ACHN (cell line): ENCODE data around the gene RHOV.
A peak's percentile ranks its signal among the peaks of the same experiment; 100 is the strongest.

Experiments
- DNase-seq: peaks from one replicate; pipeline ENCODE4 v3.0.0-alpha.2; 2015
- in situ Hi-C: cut with HindIII; loops from 2 replicates; pipeline ENCODE4 v1.10.0; 2017; ENCODE audit warnings: low sequenced_read_pairs, low pct_ligation_motif_present, low pct_unique_long_range_greater_than_20kb

RHOV gene

GRCh38 chr15:40853241-40853890 is 20.7 kb downstream of the RHOV start:
- DNase-seq: no peak
- in situ Hi-C loops: no loop called here

GRCh38 chr15:40852529-40852928 is 21.5 kb downstream of the RHOV start:
- DNase-seq: no peak
- in situ Hi-C loops: no loop called here

- in situ Hi-C loops: no loop called here
- no peak for DNase-seq
These were observed 23.4 kb downstream of the RHOV start for GRCh38 chr15:40850576-40851112.

GRCh38 chr15:40847223-40847961 is 26.6 kb downstream of the RHOV start:
- peak; percentile 65 for DNase-seq
- in situ Hi-C loops: no loop called here

GRCh38 chr15:40846841-40847222 is 27.2 kb downstream of the RHOV start:
- no peak for DNase-seq
- in situ Hi-C loops: no loop called here

- DNase-seq: no peak
- in situ Hi-C loops: no loop called here
These were observed 28.3 kb downstream of the RHOV start for GRCh38 chr15:40845511-40846284.

- DNase-seq: no peak
- in situ Hi-C loops: no loop called here
These were observed 29.0 kb downstream of the RHOV start for GRCh38 chr15:40845036-40845435.

GRCh38 chr15:40844696-40845030 is 29.4 kb downstream of the RHOV start:
- in situ Hi-C loops: no loop called here
- DNase-seq: no peak

- DNase-seq: peak; percentile 37
- in situ Hi-C loops: no loop called here
These were observed 29.9 kb downstream of the RHOV start, which contains the start of gene SPINT1 for GRCh38 chr15:40843885-40844695. Gene SPINT1 (plus strand): TSS chr15:40844048. CDS start chr15:40844555, 507 bp downstream.

- in situ Hi-C loops: no loop called here
- no peak for DNase-seq
These were observed 30.7 kb downstream of the RHOV start for GRCh38 chr15:40843261-40843884.

GRCh38 chr15:40841741-40842140 is 32.3 kb downstream of the RHOV start:
- in situ Hi-C loops: no loop called here
- DNase-seq: no peak

GRCh38 chr15:40838756-40839155 is 35.3 kb downstream of the RHOV start:
- DNase-seq: no peak
- in situ Hi-C loops: no loop called here

- DNase-seq: no peak
- in situ Hi-C loops: no loop called here
These were observed 38.0 kb downstream of the RHOV start for GRCh38 chr15:40836020-40836419.

GRCh38 chr15:40832903-40833302 is 41.1 kb downstream of the RHOV start:
- in situ Hi-C loops: no loop called here

GRCh38 chr15:40831861-40832260 is 42.2 kb downstream of the RHOV start:
- in situ Hi-C loops: no loop called here
- DNase-seq: no peak

More at GRCh38 chr15:40832903-40833302, 41.1 kb downstream of the RHOV start:
- no peak for DNase-seq

- in situ Hi-C loops: no loop called here
- no peak for DNase-seq
These were observed 43.1 kb downstream of the RHOV start for GRCh38 chr15:40830884-40831283.

GRCh38 chr15:40829115-40829514 is 44.9 kb downstream of the RHOV start:
- DNase-seq: no peak
- in situ Hi-C loops: no loop called here

- in situ Hi-C loops: no loop called here
- DNase-seq: no peak
These were observed 45.5 kb downstream of the RHOV start, which contains the start of gene PPP1R14D for GRCh38 chr15:40828447-40829036. Gene PPP1R14D (minus strand): TSS chr15:40828708. CDS start chr15:40828641, 67 bp downstream.
